ENCODE measurements around the gene FAM9C.

- no peak for TF ChIP-seq EZH2 (IDR thresholded peaks at IDR 0.05; ENCODE audit: insufficient read depth, low read length)
- no peak for TF ChIP-seq CTCF (IDR thresholded peaks at IDR 0.05; ENCODE audit: insufficient read depth, low read depth, low read length)
These were observed 35.6 kb downstream of the FAM9C start for GRCh38 chrX:13008851-13009250.

Measured in astrocyte (in vitro differentiated cells and primary cell).